ENCODE measurements around the gene ZNF263. TPM values are rescaled to one million over a fixed set of nuclear protein-coding genes. Genes with fewer than 3 reads are reported as not detected.

ZNF263 gene
- total and polyA plus RNA-seq, 2 of the 13 experiments (the other 11 are each of a cell fraction or from before 2014, with no cell fraction given), result 10.2 to 41.2 TPM

DNA sequence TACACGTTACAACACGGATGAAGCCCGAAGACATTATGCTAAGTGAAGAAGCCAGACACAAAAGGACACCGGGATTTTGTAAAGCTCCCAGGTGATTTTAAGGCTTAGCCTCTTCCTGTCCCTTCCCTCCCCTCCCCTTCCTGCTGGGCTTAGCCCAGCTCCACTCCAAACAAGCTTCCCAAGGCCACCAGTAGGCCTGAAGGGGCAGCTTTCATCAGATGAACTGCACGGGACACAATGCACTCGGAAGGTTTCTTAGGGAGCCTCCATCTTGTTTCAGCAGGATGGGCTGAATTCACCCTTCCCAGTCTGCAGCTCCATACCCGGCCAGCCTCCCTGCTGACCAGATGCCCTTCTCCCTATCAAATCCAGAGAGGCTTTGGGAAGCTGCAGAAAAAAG lies 37.3 kb upstream of the ZNF263 start (continued):
- peak; percentile 48; the same call in 1 of the 2 replicates for TF ChIP-seq ZFX (CRISPR knock-in tag; IDR thresholded peaks at IDR 0.05; ENCODE audit: low read depth)
- TF ChIP-seq, protein P1, sequence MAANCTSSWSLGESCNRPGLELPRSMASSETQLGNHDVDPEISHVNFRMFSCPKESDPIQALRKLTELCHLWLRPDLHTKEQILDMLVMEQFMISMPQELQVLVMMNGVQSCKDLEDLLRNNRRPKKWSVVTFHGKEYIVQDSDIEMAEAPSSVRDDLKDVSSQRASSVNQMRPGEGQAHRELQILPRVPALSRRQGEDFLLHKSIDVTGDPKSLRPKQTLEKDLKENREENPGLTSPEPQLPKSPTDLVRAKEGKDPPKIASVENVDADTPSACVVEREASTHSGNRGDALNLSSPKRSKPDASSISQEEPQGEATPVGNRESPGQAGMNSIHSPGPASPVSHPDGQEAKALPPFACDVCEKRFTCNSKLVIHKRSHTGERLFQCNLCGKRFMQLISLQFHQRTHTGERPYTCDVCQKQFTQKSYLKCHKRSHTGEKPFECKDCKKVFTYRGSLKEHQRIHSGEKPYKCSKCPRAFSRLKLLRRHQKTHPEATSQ (CRISPR knock-in tag; IDR thresholded peaks at IDR 0.05; ENCODE audit: borderline replicate concordance), result 0 out of 2 replicates have a peak, but pooled peaks have one; percentile 14
- peak; percentile 41; the same call in 1 of the 2 replicates for TF ChIP-seq PHF8 (CRISPR knock-in tag; IDR thresholded peaks at IDR 0.05)
- TF ChIP-seq ZBTB38 (CRISPR knock-in tag; IDR thresholded peaks at IDR 0.05), result no peak
- TF ChIP-seq, protein P2, sequence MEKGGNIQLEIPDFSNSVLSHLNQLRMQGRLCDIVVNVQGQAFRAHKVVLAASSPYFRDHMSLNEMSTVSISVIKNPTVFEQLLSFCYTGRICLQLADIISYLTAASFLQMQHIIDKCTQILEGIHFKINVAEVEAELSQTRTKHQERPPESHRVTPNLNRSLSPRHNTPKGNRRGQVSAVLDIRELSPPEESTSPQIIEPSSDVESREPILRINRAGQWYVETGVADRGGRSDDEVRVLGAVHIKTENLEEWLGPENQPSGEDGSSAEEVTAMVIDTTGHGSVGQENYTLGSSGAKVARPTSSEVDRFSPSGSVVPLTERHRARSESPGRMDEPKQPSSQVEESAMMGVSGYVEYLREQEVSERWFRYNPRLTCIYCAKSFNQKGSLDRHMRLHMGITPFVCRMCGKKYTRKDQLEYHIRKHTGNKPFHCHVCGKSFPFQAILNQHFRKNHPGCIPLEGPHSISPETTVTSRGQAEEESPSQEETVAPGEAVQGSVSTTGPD (CRISPR knock-in tag; IDR thresholded peaks at IDR 0.05), result no peak
- TF ChIP-seq ZSCAN25 (CRISPR knock-in tag; IDR thresholded peaks at IDR 0.05), result peak; percentile 79; the same call in 1 of the 2 replicates
- TF ChIP-seq MTA3 (CRISPR knock-in tag; IDR thresholded peaks at IDR 0.05), result no peak
- no peak for TF ChIP-seq ZNF598 (CRISPR knock-in tag; IDR thresholded peaks at IDR 0.05; ENCODE audit: borderline replicate concordance)
- 0 out of 2 replicates have a peak, but pooled peaks have one; percentile 42 for TF ChIP-seq ERF (CRISPR knock-in tag; IDR thresholded peaks at IDR 0.05)
- TF ChIP-seq, protein P3, sequence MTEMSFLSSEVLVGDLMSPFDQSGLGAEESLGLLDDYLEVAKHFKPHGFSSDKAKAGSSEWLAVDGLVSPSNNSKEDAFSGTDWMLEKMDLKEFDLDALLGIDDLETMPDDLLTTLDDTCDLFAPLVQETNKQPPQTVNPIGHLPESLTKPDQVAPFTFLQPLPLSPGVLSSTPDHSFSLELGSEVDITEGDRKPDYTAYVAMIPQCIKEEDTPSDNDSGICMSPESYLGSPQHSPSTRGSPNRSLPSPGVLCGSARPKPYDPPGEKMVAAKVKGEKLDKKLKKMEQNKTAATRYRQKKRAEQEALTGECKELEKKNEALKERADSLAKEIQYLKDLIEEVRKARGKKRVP (CRISPR knock-in tag; IDR thresholded peaks at IDR 0.05), result peak in 1 of 2 experiments; percentile 43; a peak in 1 of 4 replicates
- peak; percentile 11; the same call in 1 of the 2 replicates for TF ChIP-seq SALL1 (CRISPR knock-in tag; IDR thresholded peaks at IDR 0.05)
- no peak for TF ChIP-seq NPAS2 (CRISPR knock-in tag; IDR thresholded peaks at IDR 0.05; ENCODE audit: borderline replicate concordance)
- no peak for TF ChIP-seq RFXAP (CRISPR knock-in tag; IDR thresholded peaks at IDR 0.05; ENCODE audit: borderline replicate concordance)
- TF ChIP-seq, protein P4, sequence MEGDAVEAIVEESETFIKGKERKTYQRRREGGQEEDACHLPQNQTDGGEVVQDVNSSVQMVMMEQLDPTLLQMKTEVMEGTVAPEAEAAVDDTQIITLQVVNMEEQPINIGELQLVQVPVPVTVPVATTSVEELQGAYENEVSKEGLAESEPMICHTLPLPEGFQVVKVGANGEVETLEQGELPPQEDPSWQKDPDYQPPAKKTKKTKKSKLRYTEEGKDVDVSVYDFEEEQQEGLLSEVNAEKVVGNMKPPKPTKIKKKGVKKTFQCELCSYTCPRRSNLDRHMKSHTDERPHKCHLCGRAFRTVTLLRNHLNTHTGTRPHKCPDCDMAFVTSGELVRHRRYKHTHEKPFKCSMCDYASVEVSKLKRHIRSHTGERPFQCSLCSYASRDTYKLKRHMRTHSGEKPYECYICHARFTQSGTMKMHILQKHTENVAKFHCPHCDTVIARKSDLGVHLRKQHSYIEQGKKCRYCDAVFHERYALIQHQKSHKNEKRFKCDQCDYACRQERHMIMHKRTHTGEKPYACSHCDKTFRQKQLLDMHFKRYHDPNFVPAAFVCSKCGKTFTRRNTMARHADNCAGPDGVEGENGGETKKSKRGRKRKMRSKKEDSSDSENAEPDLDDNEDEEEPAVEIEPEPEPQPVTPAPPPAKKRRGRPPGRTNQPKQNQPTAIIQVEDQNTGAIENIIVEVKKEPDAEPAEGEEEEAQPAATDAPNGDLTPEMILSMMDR (CRISPR knock-in tag; IDR thresholded peaks at IDR 0.05), result 0 out of 2 replicates have a peak, but pooled peaks have one; percentile 21
- TF ChIP-seq SOX6 (IDR thresholded peaks at IDR 0.05), result no peak
- TF ChIP-seq SOX6 (CRISPR knock-in tag; IDR thresholded peaks at IDR 0.05), result 0 out of 2 replicates have a peak, but pooled peaks have one; percentile 11
- 0 out of 2 replicates have a peak, but pooled peaks have one; percentile 28 for TF ChIP-seq HOXA3 (CRISPR knock-in tag; IDR thresholded peaks at IDR 0.05)
- peak; percentile 59 for TF ChIP-seq YY1 (IDR thresholded peaks at IDR 0.05; ENCODE audit: insufficient read depth, insufficient replicate concordance, low read depth, low read length)
- TF ChIP-seq FOSL2 (CRISPR knock-in tag; IDR thresholded peaks at IDR 0.05), result 0 out of 2 replicates have a peak, but pooled peaks have one; percentile 11

Data from HepG2 (cell line).